22Rv1 (cell line): ENCODE results near the gene GRAMD1B.
"Not testable (repeated sequence)": the region's sequence is repeated elsewhere in the genome, so short reads cannot be mapped to it uniquely, and the experiment has no call there.

Experiments used
- H3K27ac ChIP-seq: fragments of 450-650 bp; 2 replicates; pipeline ENCODE4 v1.5.1; 2017
- CTCF ChIP-seq: fragments of 450-650 bp; IDR thresholded peaks from 2 replicates; pipeline ENCODE4 v1.5.1; 2017; ENCODE audit warnings: mild to moderate bottlenecking
- ZFX ChIP-seq: fragments of 450-650 bp; IDR thresholded peaks from 2 replicates; pipeline ENCODE4 v1.6.1; 2017; ENCODE audit warnings: antibody characterized with exemption, borderline replicate concordance

GRAMD1B gene

GRCh38 chr11:123458501-123458900 lies 28.4 kb downstream of the GRAMD1B start:
- H3K27ac ChIP-seq: no peak overlapping the region
- no peak for TF ChIP-seq ZFX
- TF ChIP-seq CTCF: no peak

- no peak overlapping the region for H3K27ac ChIP-seq
- TF ChIP-seq CTCF: no peak
These were observed 30.1 kb downstream of the GRAMD1B start for GRCh38 chr11:123460012-123460700.

- TF ChIP-seq CTCF (no peak), ZFX (no peak)
- H3K27ac ChIP-seq: no peak overlapping the region
These were observed 31.1 kb downstream of the GRAMD1B start for GRCh38 chr11:123461164-123461563.

- not testable (repeated sequence) for H3K27ac ChIP-seq
These were observed 35.6 kb downstream of the GRAMD1B start for GRCh38 chr11:123465667-123466066.

- not testable (repeated sequence) for H3K27ac ChIP-seq
These were observed 36.1 kb downstream of the GRAMD1B start for GRCh38 chr11:123466172-123466571.

- H3K27ac ChIP-seq: no peak overlapping the region
- no peak for TF ChIP-seq CTCF
- no peak for TF ChIP-seq ZFX
These were observed 39.0 kb downstream of the GRAMD1B start for GRCh38 chr11:123469089-123469488.

GRCh38 chr11:123469586-123469985 lies 39.5 kb downstream of the GRAMD1B start:
- H3K27ac ChIP-seq: no peak overlapping the region

GRCh38 chr11:123470842-123471241 lies 40.8 kb downstream of the GRAMD1B start:
- TF ChIP-seq CTCF (no peak), ZFX (no peak)

More at GRCh38 chr11:123469586-123469985, 39.5 kb downstream of the GRAMD1B start:
- TF ChIP-seq ZFX (no peak), CTCF (no peak)

More at GRCh38 chr11:123470842-123471241, 40.8 kb downstream of the GRAMD1B start:
- H3K27ac ChIP-seq: no peak overlapping the region
